SK-N-SH (cell line): ENCODE results near the gene LIMA1. TPM values are rescaled to one million over a fixed set of nuclear protein-coding genes. Genes with fewer than 3 reads are reported as not detected.

Experiments used
- CTCF ChIA-PET: fragments of 300-600, 350-600 bp; formaldehyde crosslinking; extraction: SDS; loops from one replicate; lab custom pipeline; 2021; lab: Yijun Ruan, JAX
- POLR2A ChIA-PET: fragments of 350-600 bp; sonication (Branson Sonifier 250); formaldehyde crosslinking; extraction: SDS; loops from one replicate; lab custom pipeline; 2020; ENCODE audit warnings: antibody characterized with exemption, inconsistent platforms; lab: Yijun Ruan, JAX
- DNase-seq: peaks from one replicate; pipeline ENCODE4 v3.0.0; 2012
- H2AFZ ChIP-seq: fragments of 200-600 bp; sonication (generic); 2 replicates; pipeline ENCODE4 v1.8.1; 2016; ENCODE audit warnings: antibody characterized with exemption, mild to moderate bottlenecking, low read depth
- H3F3A ChIP-seq: fragments of 200-600 bp; sonication (generic); replicated peaks from 2 replicates; pipeline ENCODE3; 2016; ENCODE audit warnings: antibody characterized with exemption, mild to moderate bottlenecking; ENCODE audit not compliant: insufficient read depth
- H3K27ac ChIP-seq, 2 experiments: fragments of 200-500 bp in 1 of 2; fragments of 200-600 bp in 1 of 2; sonication (Bioruptor generic) in 1 of 2; sonication (generic), shearing (Covaris generic) in 1 of 2; 2 replicates each; pipeline versions ENCODE4 v1.5.1 to v1.6.1; 2014 to 2016; ENCODE audit warnings: low read depth in 2 of 2, inconsistent platforms in 1 of 2, low read length in 1 of 2, mild to moderate bottlenecking in 1 of 2, mixed read lengths in 1 of 2
- H3K27me3 ChIP-seq: fragments of 200-600 bp; sonication (generic), shearing (Covaris generic); 2 replicates; pipeline ENCODE4 v1.6.1; 2016; ENCODE audit warnings: mixed run types; ENCODE audit not compliant: insufficient read depth
- H3K36me3 ChIP-seq, 2 experiments: fragments of 200-500 bp in 1 of 2; fragments of 200-600 bp in 1 of 2; sonication (Bioruptor generic) in 1 of 2; sonication (generic) in 1 of 2; replicated peaks in 1 of 2; 2 replicates each; pipeline versions ENCODE3 to v1.5.1; 2014 to 2016; ENCODE audit warnings: low read length in 1 of 2, mild to moderate bottlenecking in 1 of 2; ENCODE audit not compliant: insufficient read depth in 2 of 2, control insufficient read depth in 1 of 2
- H3K4me1 ChIP-seq, 2 experiments: fragments of 200-500 bp in 1 of 2; fragments of 200-600 bp in 1 of 2; sonication (Bioruptor generic) in 1 of 2; sonication (generic), shearing (Covaris generic) in 1 of 2; 2 replicates each; pipeline versions ENCODE4 v1.5.1 to v1.6.1; 2014 to 2016; ENCODE audit warnings: low read depth in 1 of 2, low read length in 1 of 2, mixed run types in 1 of 2; ENCODE audit not compliant: insufficient read depth in 2 of 2, control insufficient read depth in 1 of 2
- H3K4me2 ChIP-seq: fragments of 200-600 bp; sonication (generic), shearing (Covaris generic); 2 replicates; pipeline ENCODE4 v1.6.1; 2017; ENCODE audit warnings: mixed run types
- H3K4me3 ChIP-seq, 2 experiments: fragments of 200-500 bp in 1 of 2; fragments of 200-600 bp in 1 of 2; sonication (Bioruptor generic) in 1 of 2; sonication (generic), shearing (Covaris generic) in 1 of 2; 2 replicates each; pipeline versions ENCODE4 v1.5.1 to v1.8.1; 2014 to 2016; ENCODE audit warnings: low read depth in 2 of 2, inconsistent platforms in 1 of 2, low read length in 1 of 2, mild to moderate bottlenecking in 1 of 2, mixed read lengths in 1 of 2, moderate library complexity in 1 of 2
- H3K79me2 ChIP-seq: fragments of 200-600 bp; sonication (generic); 2 replicates; pipeline ENCODE4 v1.8.1; 2017; ENCODE audit warnings: mild to moderate bottlenecking; ENCODE audit not compliant: insufficient read depth
- H3K9ac ChIP-seq: fragments of 200-600 bp; sonication (generic); 2 replicates; pipeline ENCODE4 v1.6.1; 2017; ENCODE audit warnings: mixed run types
- H3K9me2 ChIP-seq: fragments of 200-600 bp; sonication (generic); 2 replicates; pipeline ENCODE4 v1.6.1; 2017; ENCODE audit warnings: mixed run types
- H3K9me3 ChIP-seq: fragments of 200-600 bp; sonication (generic); 2 replicates; pipeline ENCODE4 v1.6.1; 2017; ENCODE audit warnings: mixed run types, mild to moderate bottlenecking, moderate library complexity
- H4K20me1 ChIP-seq: fragments of 200-600 bp; sonication (generic); 2 replicates; pipeline ENCODE4 v1.6.1; 2017; ENCODE audit warnings: mild to moderate bottlenecking, mixed run types; ENCODE audit not compliant: insufficient read depth
- ELF1 ChIP-seq: IDR thresholded peaks from 2 replicates; pipeline ENCODE4 v1.4.0; 2012
- EP300 ChIP-seq, 2 experiments: IDR thresholded peaks; 2 replicates each; pipeline versions ENCODE4 v1.4.0 to v1.6.1; 2012; ENCODE audit warnings: borderline replicate concordance in 1 of 2, low read depth in 1 of 2, low read length in 1 of 2
- EZH2phosphoT487 ChIP-seq: fragments of 200-600 bp; sonication (generic); IDR thresholded peaks from 2 replicates; pipeline ENCODE4 v1.6.1; 2017; ENCODE audit warnings: low read depth, mixed run types, mild to moderate bottlenecking, antibody characterized with exemption, moderate library complexity, borderline replicate concordance
- FOSL2 ChIP-seq: IDR thresholded peaks from 2 replicates; pipeline ENCODE4 v1.4.0; 2012; ENCODE audit warnings: low read depth, mild to moderate bottlenecking, moderate library complexity, borderline replicate concordance
- GABPA ChIP-seq: IDR thresholded peaks from 2 replicates; pipeline ENCODE4 v1.4.0; 2012; ENCODE audit warnings: low read depth, mild to moderate bottlenecking
- IRF3 ChIP-seq: fragments of 150-350 bp; IDR thresholded peaks from 2 replicates; pipeline ENCODE4 v1.6.1; 2016; ENCODE audit warnings: mild to moderate bottlenecking, low read depth, low read length
- JUND ChIP-seq: IDR thresholded peaks from 2 replicates; pipeline ENCODE4 v1.4.0; 2012
- MXI1 ChIP-seq: IDR thresholded peaks from 2 replicates; pipeline ENCODE4 v1.6.1; 2012; ENCODE audit warnings: mild to moderate bottlenecking, low read depth, low read length, improper control_type of control experiment
- NRF1 ChIP-seq: IDR thresholded peaks from 2 replicates; pipeline ENCODE4 v1.6.1; 2012; ENCODE audit warnings: low read depth, mild to moderate bottlenecking, low read length
- POLR2AphosphoS5 ChIP-seq: IDR thresholded peaks from 2 replicates; pipeline ENCODE4 v1.6.1; 2012; ENCODE audit warnings: low read depth, low read length
- RFX5 ChIP-seq: IDR thresholded peaks from 2 replicates; pipeline ENCODE4 v1.6.1; 2012; ENCODE audit warnings: mild to moderate bottlenecking, improper control_type of control experiment, low read length
- RXRA ChIP-seq: IDR thresholded peaks from 2 replicates; pipeline ENCODE4 v1.4.0; 2012; ENCODE audit warnings: low read depth, mild to moderate bottlenecking, borderline replicate concordance
- TCF12 ChIP-seq: IDR thresholded peaks from 2 replicates; pipeline ENCODE4 v1.4.0; 2012
- WGBS: methylation state at CpG from one replicate; pipeline ENCODE4 v1.1.6; 2017; ENCODE audit warnings: low lambda C conversion rate; 5-methylcytosine and 5-hydroxymethylcytosine counted together
- polyA plus RNA-seq, 3 experiments: library from polyadenylated mRNA; depleted of rRNA; stranded (reverse); fragments of >200 nt; gene quantifications; 2 replicates each; pipeline ENCODE4 v1.2.3, GENCODE V29; 2012
- TF ChIP-seq, protein P1 (sequence below): fragments of 150-350 bp; IDR thresholded peaks from 2 replicates; pipeline ENCODE4 v1.6.1; 2017; ENCODE audit warnings: antibody characterized with exemption, low read length, low read depth, borderline replicate concordance
- TF ChIP-seq, protein P2 (sequence below): IDR thresholded peaks from 2 replicates; pipeline ENCODE4; 2012
- TF ChIP-seq, protein P3 (sequence below): IDR thresholded peaks from 2 replicates; pipeline ENCODE4 v1.4.0; 2012; ENCODE audit warnings: low read depth, borderline replicate concordance
- TF ChIP-seq, protein P4 (sequence below): IDR thresholded peaks from 2 replicates; pipeline ENCODE4 v1.4.0; 2012; ENCODE audit warnings: low read depth
- TF ChIP-seq, protein P5 (sequence below): IDR thresholded peaks from 2 replicates; pipeline ENCODE4 v1.4.0; 2012; ENCODE audit warnings: low read depth, borderline replicate concordance

Gene LIMA1
- polyA plus RNA-seq, 1 of the 3 experiments (the other 2 are of a cell fraction), result 96.6 TPM

GRCh38 chr12:50322206-50322605 is 38.9 kb upstream of the LIMA1 start:
- POLR2A ChIA-PET, result no interaction called here
- no peak for DNase-seq
- Histone ChIP-seq H3K9me2 (no peaks in the 10 kb centered on the region), H3K36me3 (no peaks in the 10 kb centered on the region), H3K4me2 (no peak overlapping the region)
- 93% methylated on average over 3 of the region's 3 CpGs for whole genome bisulfite sequencing
- TF ChIP-seq EZH2phosphoT487 (no peak), RFX5 (no peak), MXI1 (no peak), TCF12 (no peak), FOSL2 (no peak), ELF1 (no peak), JUND (no peak), EP300 (IDR thresholded peaks at IDR 0.05; ENCODE audit: borderline replicate concordance in 1 of 2, low read depth in 1 of 2, low read length in 1 of 2) (no peak), POLR2AphosphoS5 (no peak), NRF1 (no peak), IRF3 (no peak), GABPA (no peak), RXRA (no peak)
- TF ChIP-seq, protein P1, sequence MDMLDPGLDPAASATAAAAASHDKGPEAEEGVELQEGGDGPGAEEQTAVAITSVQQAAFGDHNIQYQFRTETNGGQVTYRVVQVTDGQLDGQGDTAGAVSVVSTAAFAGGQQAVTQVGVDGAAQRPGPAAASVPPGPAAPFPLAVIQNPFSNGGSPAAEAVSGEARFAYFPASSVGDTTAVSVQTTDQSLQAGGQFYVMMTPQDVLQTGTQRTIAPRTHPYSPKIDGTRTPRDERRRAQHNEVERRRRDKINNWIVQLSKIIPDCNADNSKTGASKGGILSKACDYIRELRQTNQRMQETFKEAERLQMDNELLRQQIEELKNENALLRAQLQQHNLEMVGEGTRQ, result no peak
- TF ChIP-seq, protein P2, sequence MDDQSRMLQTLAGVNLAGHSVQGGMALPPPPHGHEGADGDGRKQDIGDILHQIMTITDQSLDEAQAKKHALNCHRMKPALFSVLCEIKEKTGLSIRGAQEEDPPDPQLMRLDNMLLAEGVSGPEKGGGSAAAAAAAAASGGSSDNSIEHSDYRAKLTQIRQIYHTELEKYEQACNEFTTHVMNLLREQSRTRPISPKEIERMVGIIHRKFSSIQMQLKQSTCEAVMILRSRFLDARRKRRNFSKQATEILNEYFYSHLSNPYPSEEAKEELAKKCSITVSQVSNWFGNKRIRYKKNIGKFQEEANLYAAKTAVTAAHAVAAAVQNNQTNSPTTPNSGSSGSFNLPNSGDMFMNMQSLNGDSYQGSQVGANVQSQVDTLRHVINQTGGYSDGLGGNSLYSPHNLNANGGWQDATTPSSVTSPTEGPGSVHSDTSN, result no peak
- TF ChIP-seq, protein P3, sequence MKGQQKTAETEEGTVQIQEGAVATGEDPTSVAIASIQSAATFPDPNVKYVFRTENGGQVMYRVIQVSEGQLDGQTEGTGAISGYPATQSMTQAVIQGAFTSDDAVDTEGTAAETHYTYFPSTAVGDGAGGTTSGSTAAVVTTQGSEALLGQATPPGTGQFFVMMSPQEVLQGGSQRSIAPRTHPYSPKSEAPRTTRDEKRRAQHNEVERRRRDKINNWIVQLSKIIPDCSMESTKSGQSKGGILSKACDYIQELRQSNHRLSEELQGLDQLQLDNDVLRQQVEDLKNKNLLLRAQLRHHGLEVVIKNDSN, result no peak
- TF ChIP-seq, protein P4, sequence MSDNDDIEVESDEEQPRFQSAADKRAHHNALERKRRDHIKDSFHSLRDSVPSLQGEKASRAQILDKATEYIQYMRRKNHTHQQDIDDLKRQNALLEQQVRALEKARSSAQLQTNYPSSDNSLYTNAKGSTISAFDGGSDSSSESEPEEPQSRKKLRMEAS, result no peak
- TF ChIP-seq, protein P5, sequence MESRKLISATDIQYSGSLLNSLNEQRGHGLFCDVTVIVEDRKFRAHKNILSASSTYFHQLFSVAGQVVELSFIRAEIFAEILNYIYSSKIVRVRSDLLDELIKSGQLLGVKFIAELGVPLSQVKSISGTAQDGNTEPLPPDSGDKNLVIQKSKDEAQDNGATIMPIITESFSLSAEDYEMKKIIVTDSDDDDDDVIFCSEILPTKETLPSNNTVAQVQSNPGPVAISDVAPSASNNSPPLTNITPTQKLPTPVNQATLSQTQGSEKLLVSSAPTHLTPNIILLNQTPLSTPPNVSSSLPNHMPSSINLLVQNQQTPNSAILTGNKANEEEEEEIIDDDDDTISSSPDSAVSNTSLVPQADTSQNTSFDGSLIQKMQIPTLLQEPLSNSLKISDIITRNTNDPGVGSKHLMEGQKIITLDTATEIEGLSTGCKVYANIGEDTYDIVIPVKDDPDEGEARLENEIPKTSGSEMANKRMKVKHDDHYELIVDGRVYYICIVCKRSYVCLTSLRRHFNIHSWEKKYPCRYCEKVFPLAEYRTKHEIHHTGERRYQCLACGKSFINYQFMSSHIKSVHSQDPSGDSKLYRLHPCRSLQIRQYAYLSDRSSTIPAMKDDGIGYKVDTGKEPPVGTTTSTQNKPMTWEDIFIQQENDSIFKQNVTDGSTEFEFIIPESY, result no peak
- TF ChIP-seq, all 33 proteins: peak for 0
- Histone ChIP-seq H3K9ac (no peak overlapping the region), H3K4me1 (peaks cover 0 to 8% of the 10 kb centered on the region in 2 experiments; a peak in 1 of 4 replicates), H4K20me1 (no peaks in the 10 kb centered on the region), H3K79me2 (no peaks in the 10 kb centered on the region), H3K4me3 (no peak overlapping the region), H3K27ac (no peak overlapping the region), H3F3A (peaks cover 6% of the 10 kb centered on the region), H2AFZ (no peak overlapping the region), H3K9me3 (no peaks in the 10 kb centered on the region), H3K27me3 (no peaks in the 10 kb centered on the region)
- CTCF ChIA-PET, result interaction anchor here (1.0 to 1.7 kb wide), 2 partner anchors 10 to 211 kb away, joined by 4 read pairs; partner anchors contain the start of gene COX14
